HCT116 (cell line): ENCODE data around the gene CLPTM1L. TPM values are rescaled to one million over a fixed set of nuclear protein-coding genes. Genes with fewer than 3 reads are reported as not detected.

Experiments
- ATAC-seq: fragments of 200-7000 bp; cut with Tn5 transposase; 2 replicates; pipeline ENCODE4 v1.9.1; 2020; ENCODE audit warnings: mild to moderate bottlenecking, moderate library complexity
- BruUV-seq: library from RNA; stranded (reverse); fragments of 400-500 nt; replicated peaks from 2 replicates; lab custom pipeline; 2021; lab: Mats Ljungman, UMichigan
- CTCF ChIA-PET: fragments of 300-600 bp; sonication (Branson Sonifier 250); formaldehyde crosslinking; loops from one replicate; lab custom pipeline; 2021; ENCODE audit warnings: antibody characterized with exemption; lab: Charles Lee
- POLR2A ChIA-PET: fragments of 300-600, 350-600 bp; sonication (Branson Sonifier 250); formaldehyde crosslinking; loops from one replicate; lab custom pipeline; 2021; ENCODE audit warnings: antibody characterized with exemption; lab: Charles Lee
- RAD21 ChIA-PET, 2 experiments: fragments of 300-600 bp; sonication (Branson Sonifier 250); formaldehyde crosslinking; loops; one replicate each; lab custom pipeline; 2023; ENCODE audit warnings: low total read pairs in 2 of 2; ENCODE audit not compliant: uncharacterized antibody in 2 of 2, unreplicated experiment in 2 of 2, low non-redundant PET in 1 of 2; lab: Charles Lee
- DNase-seq: peaks from one replicate; pipeline ENCODE4 v3.0.0-alpha.2; 2010; ENCODE audit warnings: low read depth, low spot score
- H2AFZ ChIP-seq: fragments of 200-600 bp; shearing (Covaris generic), sonication (generic); 2 replicates; pipeline ENCODE4 v1.6.1; 2017; ENCODE audit warnings: low read depth, mixed run types, mixed read lengths, antibody characterized with exemption, low read length; ENCODE audit not compliant: poor library complexity, severe bottlenecking
- H3K27ac ChIP-seq: 2 replicates; pipeline ENCODE4 v1.5.1; 2012; ENCODE audit warnings: low read depth, low read length
- H3K27me3 ChIP-seq: fragments of 200-600 bp; sonication (generic); 2 replicates; pipeline ENCODE4 v1.6.1; 2016; ENCODE audit warnings: mixed run types, low read length, mixed read lengths; ENCODE audit not compliant: insufficient read depth
- H3K36me3 ChIP-seq, 2 experiments: fragments of 200-500 bp in 1 of 2; fragments of 200-600 bp in 1 of 2; sonication (Bioruptor generic) in 1 of 2; sonication (generic) in 1 of 2; 2 replicates each; pipeline versions ENCODE4 v1.5.1 to v1.6.1; 2014 to 2016; ENCODE audit warnings: low read length in 2 of 2, inconsistent platforms in 1 of 2, mixed read lengths in 1 of 2, mixed run types in 1 of 2; ENCODE audit not compliant: insufficient read depth in 2 of 2, control insufficient read depth in 1 of 2
- H3K4me1 ChIP-seq, 2 experiments: fragments of 200-600 bp in 1 of 2; sonication (generic) in 1 of 2; 2 replicates each; pipeline versions ENCODE4 v1.5.1 to v1.6.1; 2012 to 2017; ENCODE audit warnings: low read length in 2 of 2, inconsistent platforms in 1 of 2, mild to moderate bottlenecking in 1 of 2, mixed read lengths in 1 of 2, mixed run types in 1 of 2, moderate library complexity in 1 of 2; ENCODE audit not compliant: insufficient read depth in 2 of 2, control insufficient read depth in 1 of 2
- H3K4me2 ChIP-seq: fragments of 200-600 bp; sonication (generic); 2 replicates; pipeline ENCODE4 v1.6.1; 2017; ENCODE audit warnings: mixed run types, low read length, mixed read lengths
- H3K4me3 ChIP-seq, 2 experiments: fragments of 200-600 bp in 1 of 2; sonication (generic) in 1 of 2; replicated peaks in 1 of 2; 2 replicates each; pipeline ENCODE4 v1.5.1; 2011 to 2016; ENCODE audit warnings: low read length in 2 of 2, control low read depth in 1 of 2, low read depth in 1 of 2, mild to moderate bottlenecking in 1 of 2, mixed read lengths in 1 of 2, mixed run types in 1 of 2
- H3K79me2 ChIP-seq: fragments of 200-600 bp; sonication (generic); 2 replicates; pipeline ENCODE4 v1.6.1; 2017; ENCODE audit warnings: mild to moderate bottlenecking, mixed run types, low read length, moderate library complexity, mixed read lengths; ENCODE audit not compliant: insufficient read depth
- H3K9ac ChIP-seq: fragments of 200-600 bp; sonication (generic); 2 replicates; pipeline ENCODE4 v1.6.1; 2016; ENCODE audit warnings: low read length, mixed read lengths
- H3K9me2 ChIP-seq: fragments of 200-600 bp; sonication (generic), shearing (Covaris generic); 2 replicates; pipeline ENCODE4 v1.6.1; 2017; ENCODE audit warnings: mixed run types, mild to moderate bottlenecking, moderate library complexity; ENCODE audit not compliant: insufficient read depth
- H3K9me3 ChIP-seq, 2 experiments: fragments of 200-500 bp in 1 of 2; fragments of 200-600 bp in 1 of 2; sonication (Bioruptor generic) in 1 of 2; sonication (generic) in 1 of 2; 2 replicates each; pipeline ENCODE4 v1.6.1; 2014 to 2017; ENCODE audit warnings: low read length in 2 of 2, mixed read lengths in 2 of 2, inconsistent platforms in 1 of 2, low read depth in 1 of 2, mild to moderate bottlenecking in 1 of 2, mixed run types in 1 of 2, moderate library complexity in 1 of 2; ENCODE audit not compliant: control insufficient read depth in 1 of 2, insufficient read depth in 1 of 2
- H4K20me1 ChIP-seq: fragments of 200-600 bp; sonication (generic), shearing (Covaris generic); 2 replicates; pipeline ENCODE4 v1.6.1; 2017; ENCODE audit warnings: mixed run types, mild to moderate bottlenecking, moderate library complexity; ENCODE audit not compliant: insufficient read depth
- CEBPB ChIP-seq: IDR thresholded peaks from 2 replicates; pipeline ENCODE4 v1.6.1; 2012; ENCODE audit warnings: low read depth
- POLR2AphosphoS5 ChIP-seq: IDR thresholded peaks from 2 replicates; pipeline ENCODE4 v1.6.1; 2011; ENCODE audit warnings: mild to moderate bottlenecking, low read depth, low read length, moderate library complexity
- RAD21 ChIP-seq: IDR thresholded peaks from 2 replicates; pipeline ENCODE4 v1.6.1; 2012; ENCODE audit warnings: low read depth, mild to moderate bottlenecking
- REST ChIP-seq: IDR thresholded peaks from 2 replicates; pipeline ENCODE4 v1.6.1; 2012; ENCODE audit warnings: low read depth
- YY1 ChIP-seq: IDR thresholded peaks from 2 replicates; pipeline ENCODE4 v1.6.1; 2011; ENCODE audit warnings: low read length, low read depth, moderate library complexity, mild to moderate bottlenecking; ENCODE audit not compliant: insufficient replicate concordance; ENCODE audit errors: extremely low read depth
- ZFX ChIP-seq: fragments of 450-650 bp; IDR thresholded peaks from 2 replicates; pipeline ENCODE4 v1.6.1; 2017
- intact Hi-C: fragments of 100-400 bp; cut with micrococcal nuclease; formaldehyde crosslinking; loops from 2 replicates; pipeline ENCODE4 v1.10.0; 2022
- total RNA-seq: library from RNA; stranded (reverse); gene quantifications from one replicate; pipeline ENCODE4 v1.2.1, GENCODE V29; 2021; ENCODE audit not compliant: unreplicated experiment

Gene CLPTM1L
- total RNA-seq, 1 experiment from 2014 or later, result 98.4 TPM

- ChIA-PET POLR2A (no interaction called here), CTCF (no interaction called here), RAD21 (no interaction called here)
- Histone ChIP-seq H3K4me3 (no peak overlapping the region), H4K20me1 (no peaks in the 10 kb centered on the region), H2AFZ (no peak overlapping the region), H3K9me3 (no peaks in the 10 kb centered on the region; a peak in 1 of 4 replicates), H3K9ac (no peak overlapping the region), H3K79me2 (no peaks in the 10 kb centered on the region), H3K27me3 (no peaks in the 10 kb centered on the region), H3K9me2 (no peaks in the 10 kb centered on the region), H3K36me3 (no peaks in the 10 kb centered on the region), H3K27ac (no peak overlapping the region), H3K4me2 (no peak overlapping the region), H3K4me1 (peaks cover 17 to 32% of the 10 kb centered on the region in 2 experiments)
- DNase-seq (no peak), ATAC-seq (no peak)
- intact Hi-C loops, result no loop called here
- BruUV-seq, result no TSS peak
- TF ChIP-seq ZFX (no peak), CEBPB (no peak), RAD21 (no peak), POLR2AphosphoS5 (no peak), REST (no peak)
These were observed 33.2 kb upstream of the CLPTM1L start for GRCh38 chr5:1378096-1378495.

GRCh38 chr5:1376981-1377380 lies 32.1 kb upstream of the CLPTM1L start:
- RAD21 ChIA-PET, result no interaction called here
- Histone ChIP-seq H4K20me1 (no peaks in the 10 kb centered on the region), H3K27ac (no peak overlapping the region), H3K4me1 (peaks cover 17 to 32% of the 10 kb centered on the region in 2 experiments), H3K27me3 (no peaks in the 10 kb centered on the region), H3K36me3 (no peaks in the 10 kb centered on the region), H3K9me2 (no peaks in the 10 kb centered on the region), H3K9me3 (no peaks in the 10 kb centered on the region; a peak in 1 of 4 replicates), H3K4me3 (no peak overlapping the region), H3K4me2 (peak overlapping the region; percentile 44; the same call in 1 of the 2 replicates), H3K79me2 (no peaks in the 10 kb centered on the region), H3K9ac (no peak overlapping the region), H2AFZ (no peak overlapping the region)
- no peak for TF ChIP-seq YY1
- TF ChIP-seq ZFX, result no peak
- BruUV-seq, result no TSS peak
- ATAC-seq (no peak), DNase-seq (no peak)
- CTCF ChIA-PET, result no interaction called here
- intact Hi-C loops, result no loop called here
- POLR2A ChIA-PET, result interaction anchor here (1.0 kb wide), 1 partner anchor 9 kb away, joined by 3 read pairs; no protein-coding TSS in a partner anchor
